H9 (cell line): ENCODE measurements around the gene DHRSX. TPM values are rescaled to one million over a fixed set of nuclear protein-coding genes. Genes with fewer than 3 reads are reported as not detected.

Source experiments
- DNase-seq: peaks from one replicate; pipeline ENCODE4 v3.0.0-alpha.2; 2017
- H2AFZ ChIP-seq: one replicate; pipeline ENCODE4 v1.6.1; 2013; ENCODE audit warnings: mild to moderate bottlenecking, low read length, control low read depth, moderate library complexity
- H2AK5ac ChIP-seq: 2 replicates; pipeline ENCODE4 v1.6.1; 2013; ENCODE audit warnings: low read length, control low read depth, mixed read lengths; ENCODE audit not compliant: insufficient read length
- H2BK120ac ChIP-seq: one replicate; pipeline ENCODE4 v1.6.1; 2013; ENCODE audit warnings: low read depth, mild to moderate bottlenecking, low read length, control low read depth, inconsistent platforms; ENCODE audit not compliant: poor library complexity, severe bottlenecking
- H2BK12ac ChIP-seq: 2 replicates; pipeline ENCODE4 v1.6.1; 2013; ENCODE audit warnings: low read length, control low read depth, mixed read lengths, low read depth; ENCODE audit not compliant: insufficient read length
- H2BK15ac ChIP-seq: 2 replicates; pipeline ENCODE4 v1.6.1; 2013; ENCODE audit warnings: low read depth, low read length, control low read depth
- H2BK20ac ChIP-seq: one replicate; pipeline ENCODE4 v1.6.1; 2013; ENCODE audit warnings: low read depth, mild to moderate bottlenecking, low read length, control low read depth, inconsistent platforms; ENCODE audit not compliant: poor library complexity, severe bottlenecking
- H2BK5ac ChIP-seq: 2 replicates; pipeline ENCODE4 v1.6.1; 2013; ENCODE audit warnings: low read length, control low read depth, mixed read lengths; ENCODE audit not compliant: insufficient read length
- H3K14ac ChIP-seq: 2 replicates; pipeline ENCODE4 v1.6.1; 2013; ENCODE audit warnings: low read length, control low read depth; ENCODE audit not compliant: insufficient read depth
- H3K18ac ChIP-seq: 2 replicates; pipeline ENCODE4 v1.6.1; 2013; ENCODE audit warnings: low read depth, mild to moderate bottlenecking, mixed read lengths, low read length, control low read depth; ENCODE audit not compliant: insufficient read length
- H3K23ac ChIP-seq: 2 replicates; pipeline ENCODE4 v1.6.1; 2013; ENCODE audit warnings: low read length, control low read depth, mixed read lengths, low read depth; ENCODE audit not compliant: insufficient read length
- H3K23me2 ChIP-seq: 2 replicates; pipeline ENCODE4 v1.6.1; 2013; ENCODE audit warnings: low read depth, mild to moderate bottlenecking, mixed read lengths, low read length, control low read depth; ENCODE audit not compliant: insufficient read length, poor library complexity, severe bottlenecking
- H3K27ac ChIP-seq: 2 replicates; pipeline ENCODE4 v1.5.1; 2013; ENCODE audit warnings: low read length, control low read depth, mixed read lengths, low read depth; ENCODE audit not compliant: insufficient read length
- H3K27me3 ChIP-seq: 2 replicates; pipeline ENCODE4 v1.6.1; 2013; ENCODE audit warnings: low read length, control low read depth, inconsistent platforms; ENCODE audit not compliant: insufficient read depth
- H3K4ac ChIP-seq: 2 replicates; pipeline ENCODE4 v1.6.1; 2013; ENCODE audit warnings: low read depth, mild to moderate bottlenecking, control low read depth, inconsistent platforms, low read length, moderate library complexity
- H3K4me1 ChIP-seq: 2 replicates; pipeline ENCODE4 v1.6.1; 2013; ENCODE audit warnings: low read length, control low read depth, inconsistent platforms; ENCODE audit not compliant: insufficient read depth
- H3K4me2 ChIP-seq: 2 replicates; pipeline ENCODE4 v1.6.1; 2013; ENCODE audit warnings: low read length, control low read depth, mixed read lengths; ENCODE audit not compliant: insufficient read length, insufficient read depth
- H3K56ac ChIP-seq: 2 replicates; pipeline ENCODE4 v1.6.1; 2013; ENCODE audit warnings: low read depth, mild to moderate bottlenecking, mixed read lengths, low read length, control low read depth; ENCODE audit not compliant: insufficient read length
- H3K79me1 ChIP-seq: 2 replicates; pipeline ENCODE4 v1.6.1; 2013; ENCODE audit warnings: low read depth, mild to moderate bottlenecking, moderate library complexity, low read length, control low read depth, inconsistent platforms; ENCODE audit not compliant: insufficient read depth, poor library complexity, severe bottlenecking
- H3K79me2 ChIP-seq: 2 replicates; pipeline ENCODE4 v1.6.1; 2013; ENCODE audit warnings: low read length, control low read depth, inconsistent platforms; ENCODE audit not compliant: insufficient read depth
- H3K9ac ChIP-seq: 2 replicates; pipeline ENCODE4 v1.6.1; 2013; ENCODE audit warnings: low read length, control low read depth, mixed read lengths; ENCODE audit not compliant: insufficient read length; ENCODE audit errors: extremely low read depth
- H3K9me3 ChIP-seq: one replicate; pipeline ENCODE4 v1.6.1; 2013; ENCODE audit warnings: low read depth, low read length, inconsistent platforms; ENCODE audit not compliant: control insufficient read depth
- H3T11ph ChIP-seq: one replicate; pipeline ENCODE4 v1.6.1; 2013; ENCODE audit warnings: mild to moderate bottlenecking, low read length, control low read depth, inconsistent platforms
- H4K20me1 ChIP-seq: one replicate; pipeline ENCODE4 v1.6.1; 2013; ENCODE audit not compliant: control insufficient read depth, insufficient read length, insufficient read depth
- H4K5ac ChIP-seq: 2 replicates; pipeline ENCODE4 v1.6.1; 2013; ENCODE audit warnings: low read depth, mild to moderate bottlenecking, mixed read lengths, low read length, control low read depth; ENCODE audit not compliant: insufficient read length
- H4K8ac ChIP-seq: replicated peaks from 2 replicates; pipeline ENCODE4 v1.6.1; 2013; ENCODE audit warnings: low read length, control low read depth, mixed read lengths, low read depth; ENCODE audit not compliant: insufficient read length
- H4K91ac ChIP-seq: 2 replicates; pipeline ENCODE4 v1.6.1; 2013; ENCODE audit warnings: low read depth, mild to moderate bottlenecking, moderate library complexity, mixed read lengths, low read length, control low read depth; ENCODE audit not compliant: insufficient read length
- H3K27ac Mint-ChIP-seq, 3 experiments: 2 replicates in 2 of 3; 3 replicates in 1 of 3; pipeline ENCODE4 v1.8.0; 2020 to 2021; ENCODE audit warnings: mixed read lengths in 3 of 3, mild to moderate bottlenecking in 1 of 3, moderate library complexity in 1 of 3
- H3K27me3 Mint-ChIP-seq: 2 replicates; pipeline ENCODE4 v1.8.0; 2021; ENCODE audit warnings: low read depth, mild to moderate bottlenecking, moderate library complexity, mixed read lengths
- H3K36me3 Mint-ChIP-seq, 3 experiments: 2 replicates in 2 of 3; 3 replicates in 1 of 3; pipeline ENCODE4 v1.8.0; 2020 to 2021; ENCODE audit warnings: low read depth in 3 of 3, mixed read lengths in 3 of 3; ENCODE audit not compliant: insufficient read depth in 1 of 3
- H3K4me1 Mint-ChIP-seq, 2 experiments: 2 replicates each; pipeline ENCODE4 v1.8.0; 2020; ENCODE audit warnings: mixed read lengths in 2 of 2
- H3K4me3 Mint-ChIP-seq, 2 experiments: 2 replicates in 1 of 2; 3 replicates in 1 of 2; pipeline ENCODE4 v1.8.0; 2020 to 2021; ENCODE audit warnings: mild to moderate bottlenecking in 2 of 2, mixed read lengths in 2 of 2, moderate library complexity in 1 of 2
- H3K9me3 Mint-ChIP-seq, 2 experiments: 2 replicates in 1 of 2; 3 replicates in 1 of 2; pipeline ENCODE4 v1.8.0; 2020; ENCODE audit warnings: mild to moderate bottlenecking in 2 of 2, mixed read lengths in 2 of 2, moderate library complexity in 1 of 2
- CTCF ChIP-seq: fragments of 200-600 bp; sonication (generic); conservative IDR thresholded peaks from 3 replicates; pipeline ENCODE4 v1.8.0; 2021; ENCODE audit warnings: antibody characterized with exemption, mild to moderate bottlenecking
- WGBS: extraction: QIAGEN DNeasy Blood & Tissue Kit; methylation state at CpG from one replicate; pipeline ENCODE4 v1.1.7; 2013; ENCODE audit warnings: missing lambda C conversion rate, low lambda C conversion rate, mixed read lengths; ENCODE audit not compliant: insufficient read length; ENCODE audit errors: extremely low coverage; 5-methylcytosine and 5-hydroxymethylcytosine counted together
- total RNA-seq: library from RNA; stranded (reverse); gene quantifications from 2 replicates; pipeline ENCODE4 v1.2.1, GENCODE V29; 2021

Gene DHRSX
- total RNA-seq, 1 experiment from 2014 or later = 44.0 TPM

GRCh38 chrX:2479420-2479780, 21.4 kb downstream of the DHRSX start:
- H3K4me1 Mint-ChIP-seq = peaks cover 20 to 35% of the 10 kb centered on the region in 2 experiments
- peaks cover 15 to 39% (median 24%) of the 10 kb centered on the region in 3 experiments for H3K36me3 Mint-ChIP-seq
- no peaks in the 10 kb centered on the region for H3K23me2 ChIP-seq
- H3K79me1 ChIP-seq = no peaks in the 10 kb centered on the region
- no peak overlapping the region for H2BK120ac ChIP-seq
- no peaks in the 10 kb centered on the region for H3K27me3 ChIP-seq
- H3K4me1 ChIP-seq = no peaks in the 10 kb centered on the region
- H3K56ac ChIP-seq = no peak overlapping the region
- no peak overlapping the region for H2BK12ac ChIP-seq
- H2AFZ ChIP-seq = no peak overlapping the region
- no peak overlapping the region for H4K5ac ChIP-seq
- no peak overlapping the region for H3K4me3 Mint-ChIP-seq
- H3K14ac ChIP-seq = no peak overlapping the region
- no peak overlapping the region for H3T11ph ChIP-seq
- H2BK20ac ChIP-seq = no peak overlapping the region
- peaks cover 7 to 8% of the 10 kb centered on the region in 2 experiments for H3K9me3 Mint-ChIP-seq
- no CpG with 5 or more reads among the region's 15 CpGs for WGBS
- H2BK15ac ChIP-seq = no peak overlapping the region
- no peak overlapping the region for H3K4ac ChIP-seq
- no peaks in the 10 kb centered on the region for H3K9me3 ChIP-seq
- no peak overlapping the region for H2AK5ac ChIP-seq
- peaks cover 5% of the 10 kb centered on the region for H4K20me1 ChIP-seq
- H3K18ac ChIP-seq = no peak overlapping the region
- H3K27ac ChIP-seq = no peak overlapping the region
- H3K23ac ChIP-seq = no peak overlapping the region
- peaks cover 12% of the 10 kb centered on the region; the same call in 1 of the 2 replicates for H3K79me2 ChIP-seq
- H4K8ac ChIP-seq = no peak overlapping the region
- no peak overlapping the region for H4K91ac ChIP-seq
- no peak for DNase-seq
- H3K27me3 Mint-ChIP-seq = no peaks in the 10 kb centered on the region
- no peak for TF ChIP-seq CTCF
- no peak overlapping the region for H3K9ac ChIP-seq
- no peak overlapping the region for H2BK5ac ChIP-seq
- H3K27ac Mint-ChIP-seq = no peak overlapping the region
- no peak overlapping the region for H3K4me2 ChIP-seq
